SJCRH30 (cell line): ENCODE data around the gene CDC45. TPM values are rescaled to one million over a fixed set of nuclear protein-coding genes. Genes with fewer than 3 reads are reported as not detected.

ENCODE experiments used
- DNase-seq, 2 experiments: peaks; one replicate each; pipeline ENCODE4 v3.0.0-alpha.2; 2015 to 2020
- H3K27ac ChIP-seq: fragments of 250-450 bp; sonication (Bioruptor Pico); 2 replicates; pipeline ENCODE4 v1.5.1; 2020; ENCODE audit warnings: mild to moderate bottlenecking, moderate library complexity
- H3K27me3 ChIP-seq: fragments of 250-450 bp; sonication (Bioruptor Pico); 2 replicates; pipeline ENCODE4 v1.5.1; 2020; ENCODE audit warnings: mild to moderate bottlenecking, moderate library complexity
- H3K36me3 ChIP-seq: fragments of 250-450 bp; sonication (Bioruptor Pico); 2 replicates; pipeline ENCODE4 v1.5.1; 2020; ENCODE audit warnings: mild to moderate bottlenecking, moderate library complexity
- H3K4me1 ChIP-seq: fragments of 250-450 bp; sonication (Bioruptor Pico); 2 replicates; pipeline ENCODE4 v1.5.1; 2020; ENCODE audit warnings: mild to moderate bottlenecking, moderate library complexity
- H3K4me3 ChIP-seq: fragments of 250-450 bp; sonication (Bioruptor Pico); 2 replicates; pipeline ENCODE4 v1.5.1; 2020; ENCODE audit warnings: mild to moderate bottlenecking, moderate library complexity
- H3K9me3 ChIP-seq: fragments of 250-450 bp; sonication (Bioruptor Pico); replicated peaks from 2 replicates; pipeline ENCODE4 v1.5.1; 2020; ENCODE audit warnings: mild to moderate bottlenecking, moderate library complexity
- total RNA-seq: library from RNA; depleted of rRNA; stranded (reverse); fragments of >200 nt; shearing (Covaris generic); gene quantifications from 2 replicates; pipeline ENCODE4 v1.2.3, GENCODE V29; 2014

CDC45 gene
- total RNA-seq, 1 experiment from 2014 or later: 56.0 TPM

- peaks cover 20% of the 10 kb centered on the region for H3K4me1 ChIP-seq
- no peaks in the 10 kb centered on the region for H3K27me3 ChIP-seq
- no peak overlapping the region for H3K27ac ChIP-seq
- no peaks in the 10 kb centered on the region for H3K9me3 ChIP-seq
- H3K4me3 ChIP-seq: no peak overlapping the region
- no peak for DNase-seq
- H3K36me3 ChIP-seq: peaks cover 34% of the 10 kb centered on the region
Measured at GRCh38 chr22:19517171-19517500, 37.4 kb downstream of the CDC45 start.

GRCh38 chr22:19517919-19518611 lies 38.3 kb downstream of the CDC45 start:
- H3K27me3 ChIP-seq: no peaks in the 10 kb centered on the region
- peaks cover 20% of the 10 kb centered on the region for H3K4me1 ChIP-seq
- H3K4me3 ChIP-seq: no peak overlapping the region
- no peak overlapping the region for H3K27ac ChIP-seq
- no peaks in the 10 kb centered on the region for H3K9me3 ChIP-seq
- H3K36me3 ChIP-seq: peaks cover 25% of the 10 kb centered on the region
- DNase-seq: no peak

- peaks cover 19% of the 10 kb centered on the region for H3K36me3 ChIP-seq
- H3K4me3 ChIP-seq: no peak overlapping the region
- no peak for DNase-seq
- no peaks in the 10 kb centered on the region for H3K27me3 ChIP-seq
- H3K4me1 ChIP-seq: peaks cover 20% of the 10 kb centered on the region
- H3K9me3 ChIP-seq: no peaks in the 10 kb centered on the region
- H3K27ac ChIP-seq: no peak overlapping the region
Measured at GRCh38 chr22:19518635-19519034, 38.9 kb downstream of the CDC45 start.

GRCh38 chr22:19519041-19519926 lies 39.6 kb downstream of the CDC45 start:
- no peaks in the 10 kb centered on the region for H3K9me3 ChIP-seq
- no peaks in the 10 kb centered on the region for H3K27me3 ChIP-seq
- H3K4me3 ChIP-seq: no peak overlapping the region
- peaks cover 14% of the 10 kb centered on the region; the same call in 1 of the 2 replicates for H3K36me3 ChIP-seq
- peaks cover 14% of the 10 kb centered on the region for H3K4me1 ChIP-seq
- H3K27ac ChIP-seq: no peak overlapping the region
- DNase-seq: no peak

GRCh38 chr22:19520007-19520406 lies 40.3 kb downstream of the CDC45 start:
- peaks cover 14% of the 10 kb centered on the region; the same call in 1 of the 2 replicates for H3K36me3 ChIP-seq
- no peak overlapping the region for H3K27ac ChIP-seq
- no peak for DNase-seq
- H3K4me1 ChIP-seq: peaks cover 10% of the 10 kb centered on the region
- H3K27me3 ChIP-seq: no peaks in the 10 kb centered on the region
- H3K4me3 ChIP-seq: no peak overlapping the region
- H3K9me3 ChIP-seq: no peaks in the 10 kb centered on the region

GRCh38 chr22:19520566-19521305 lies 41.0 kb downstream of the CDC45 start:
- Histone ChIP-seq H3K36me3 (peaks cover 11% of the 10 kb centered on the region; the same call in 1 of the 2 replicates), H3K9me3 (no peaks in the 10 kb centered on the region), H3K27me3 (no peaks in the 10 kb centered on the region), H3K4me3 (no peak overlapping the region), H3K27ac (no peak overlapping the region), H3K4me1 (peaks cover 4% of the 10 kb centered on the region)
- no peak for DNase-seq

GRCh38 chr22:19522190-19522880 lies 42.6 kb downstream of the CDC45 start:
- DNase-seq: no peak
- H3K27ac ChIP-seq: no peak overlapping the region

GRCh38 chr22:19522881-19523239 lies 43.1 kb downstream of the CDC45 start:
- H3K4me1 ChIP-seq: peaks cover 22% of the 10 kb centered on the region
- no peak overlapping the region for H3K27ac ChIP-seq
- H3K9me3 ChIP-seq: no peaks in the 10 kb centered on the region
- no peak for DNase-seq
- H3K36me3 ChIP-seq: no peaks in the 10 kb centered on the region; the same call in 1 of the 2 replicates
- no peaks in the 10 kb centered on the region for H3K27me3 ChIP-seq
- no peak overlapping the region for H3K4me3 ChIP-seq

More at GRCh38 chr22:19522190-19522880, 42.6 kb downstream of the CDC45 start:
- H3K4me1 ChIP-seq: peaks cover 17% of the 10 kb centered on the region
- H3K9me3 ChIP-seq: no peaks in the 10 kb centered on the region
- no peak overlapping the region for H3K4me3 ChIP-seq
- H3K27me3 ChIP-seq: no peaks in the 10 kb centered on the region
- H3K36me3 ChIP-seq: peaks cover 5% of the 10 kb centered on the region; the same call in 1 of the 2 replicates

- Histone ChIP-seq H3K27me3 (no peaks in the 10 kb centered on the region), H3K27ac (no peak overlapping the region), H3K9me3 (no peaks in the 10 kb centered on the region), H3K36me3 (no peaks in the 10 kb centered on the region), H3K4me3 (no peak overlapping the region), H3K4me1 (peaks cover 28% of the 10 kb centered on the region)
- no peak for DNase-seq
Measured at GRCh38 chr22:19523240-19524169, 43.8 kb downstream of the CDC45 start.

GRCh38 chr22:19524170-19525115 lies 44.7 kb downstream of the CDC45 start, which contains the start of gene CLDN5:
CLDN5 (minus strand) TSS chr22:19524410; CDS start chr22:19524255, 155 bp downstream.
- H3K4me3 ChIP-seq: no peak within 1 kb of the TSS
- no peaks in the 10 kb centered on the region for H3K9me3 ChIP-seq
- H3K27me3 ChIP-seq: no peaks in the 10 kb centered on the region
- peaks cover 35% of the 10 kb centered on the region for H3K4me1 ChIP-seq
- H3K27ac ChIP-seq: no peak within 1 kb of the TSS
- DNase-seq: no peak
- no peaks in the 10 kb centered on the region for H3K36me3 ChIP-seq

- Histone ChIP-seq H3K27me3 (no peaks in the 10 kb centered on the region), H3K9me3 (no peaks in the 10 kb centered on the region), H3K27ac (no peak overlapping the region), H3K36me3 (no peaks in the 10 kb centered on the region), H3K4me3 (no peak overlapping the region), H3K4me1 (peaks cover 35% of the 10 kb centered on the region)
- DNase-seq: no peak
Measured at GRCh38 chr22:19525116-19525660, 45.5 kb downstream of the CDC45 start.

- Histone ChIP-seq H3K36me3 (no peaks in the 10 kb centered on the region), H3K27ac (no peak overlapping the region)
- no peak for DNase-seq
Measured at GRCh38 chr22:19525666-19526065, 45.9 kb downstream of the CDC45 start.

More at GRCh38 chr22:19525666-19526065, 45.9 kb downstream of the CDC45 start:
- no peak overlapping the region for H3K4me3 ChIP-seq
- no peaks in the 10 kb centered on the region for H3K9me3 ChIP-seq
- H3K4me1 ChIP-seq: peaks cover 35% of the 10 kb centered on the region
- no peaks in the 10 kb centered on the region for H3K27me3 ChIP-seq
